Measurements from ENCODE around the gene ABCF2. TPM values are rescaled to one million over a fixed set of nuclear protein-coding genes. Genes with fewer than 3 reads are reported as not detected.

Gene ABCF2
- total and polyA plus RNA-seq, 2 of the 13 experiments (the other 11 are each of a cell fraction or from before 2014, with no cell fraction given): 16.3 to 42.5 TPM

- TF ChIP-seq, protein P1, sequence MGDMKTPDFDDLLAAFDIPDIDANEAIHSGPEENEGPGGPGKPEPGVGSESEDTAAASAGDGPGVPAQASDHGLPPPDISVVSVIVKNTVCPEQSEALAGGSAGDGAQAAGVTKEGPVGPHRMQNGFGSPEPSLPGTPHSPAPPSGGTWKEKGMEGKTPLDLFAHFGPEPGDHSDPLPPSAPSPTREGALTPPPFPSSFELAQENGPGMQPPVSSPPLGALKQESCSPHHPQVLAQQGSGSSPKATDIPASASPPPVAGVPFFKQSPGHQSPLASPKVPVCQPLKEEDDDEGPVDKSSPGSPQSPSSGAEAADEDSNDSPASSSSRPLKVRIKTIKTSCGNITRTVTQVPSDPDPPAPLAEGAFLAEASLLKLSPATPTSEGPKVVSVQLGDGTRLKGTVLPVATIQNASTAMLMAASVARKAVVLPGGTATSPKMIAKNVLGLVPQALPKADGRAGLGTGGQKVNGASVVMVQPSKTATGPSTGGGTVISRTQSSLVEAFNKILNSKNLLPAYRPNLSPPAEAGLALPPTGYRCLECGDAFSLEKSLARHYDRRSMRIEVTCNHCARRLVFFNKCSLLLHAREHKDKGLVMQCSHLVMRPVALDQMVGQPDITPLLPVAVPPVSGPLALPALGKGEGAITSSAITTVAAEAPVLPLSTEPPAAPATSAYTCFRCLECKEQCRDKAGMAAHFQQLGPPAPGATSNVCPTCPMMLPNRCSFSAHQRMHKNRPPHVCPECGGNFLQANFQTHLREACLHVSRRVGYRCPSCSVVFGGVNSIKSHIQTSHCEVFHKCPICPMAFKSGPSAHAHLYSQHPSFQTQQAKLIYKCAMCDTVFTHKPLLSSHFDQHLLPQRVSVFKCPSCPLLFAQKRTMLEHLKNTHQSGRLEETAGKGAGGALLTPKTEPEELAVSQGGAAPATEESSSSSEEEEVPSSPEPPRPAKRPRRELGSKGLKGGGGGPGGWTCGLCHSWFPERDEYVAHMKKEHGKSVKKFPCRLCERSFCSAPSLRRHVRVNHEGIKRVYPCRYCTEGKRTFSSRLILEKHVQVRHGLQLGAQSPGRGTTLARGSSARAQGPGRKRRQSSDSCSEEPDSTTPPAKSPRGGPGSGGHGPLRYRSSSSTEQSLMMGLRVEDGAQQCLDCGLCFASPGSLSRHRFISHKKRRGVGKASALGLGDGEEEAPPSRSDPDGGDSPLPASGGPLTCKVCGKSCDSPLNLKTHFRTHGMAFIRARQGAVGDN (CRISPR knock-in tag; IDR thresholded peaks at IDR 0.05): peak; percentile 46
- no peak for TF ChIP-seq DNMT1 (CRISPR knock-in tag; IDR thresholded peaks at IDR 0.05)
- peak; percentile 28; the same call in 1 of the 2 replicates for TF ChIP-seq KDM5B (CRISPR knock-in tag; IDR thresholded peaks at IDR 0.05; ENCODE audit: borderline replicate concordance)
- no peak for TF ChIP-seq ZNF580 (CRISPR knock-in tag; IDR thresholded peaks at IDR 0.05; ENCODE audit: borderline replicate concordance, low read depth)
- no peak for TF ChIP-seq STAG1 (CRISPR knock-in tag; IDR thresholded peaks at IDR 0.05)
- TF ChIP-seq, protein P2, sequence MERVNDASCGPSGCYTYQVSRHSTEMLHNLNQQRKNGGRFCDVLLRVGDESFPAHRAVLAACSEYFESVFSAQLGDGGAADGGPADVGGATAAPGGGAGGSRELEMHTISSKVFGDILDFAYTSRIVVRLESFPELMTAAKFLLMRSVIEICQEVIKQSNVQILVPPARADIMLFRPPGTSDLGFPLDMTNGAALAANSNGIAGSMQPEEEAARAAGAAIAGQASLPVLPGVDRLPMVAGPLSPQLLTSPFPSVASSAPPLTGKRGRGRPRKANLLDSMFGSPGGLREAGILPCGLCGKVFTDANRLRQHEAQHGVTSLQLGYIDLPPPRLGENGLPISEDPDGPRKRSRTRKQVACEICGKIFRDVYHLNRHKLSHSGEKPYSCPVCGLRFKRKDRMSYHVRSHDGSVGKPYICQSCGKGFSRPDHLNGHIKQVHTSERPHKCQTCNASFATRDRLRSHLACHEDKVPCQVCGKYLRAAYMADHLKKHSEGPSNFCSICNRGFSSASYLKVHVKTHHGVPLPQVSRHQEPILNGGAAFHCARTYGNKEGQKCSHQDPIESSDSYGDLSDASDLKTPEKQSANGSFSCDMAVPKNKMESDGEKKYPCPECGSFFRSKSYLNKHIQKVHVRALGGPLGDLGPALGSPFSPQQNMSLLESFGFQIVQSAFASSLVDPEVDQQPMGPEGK (CRISPR knock-in tag; IDR thresholded peaks at IDR 0.05): 0 out of 2 replicates have a peak, but pooled peaks have one; percentile 24
- no peak for TF ChIP-seq SMYD3 (CRISPR knock-in tag; IDR thresholded peaks at IDR 0.05)
- no peak for TF ChIP-seq NFYB (CRISPR knock-in tag; IDR thresholded peaks at IDR 0.05)
- TF ChIP-seq RFXAP (CRISPR knock-in tag; IDR thresholded peaks at IDR 0.05; ENCODE audit: borderline replicate concordance): no peak
- no peak for TF ChIP-seq GFI1 (CRISPR knock-in tag; IDR thresholded peaks at IDR 0.05; ENCODE audit: borderline replicate concordance)
- no peak for TF ChIP-seq FOXK2 (IDR thresholded peaks at IDR 0.05)
- no peak for TF ChIP-seq RBFOX2 (IDR thresholded peaks at IDR 0.05; ENCODE audit: low read depth, low read length)
- peak; percentile 24; the same call in 1 of the 2 replicates for TF ChIP-seq ZNF800 (CRISPR knock-in tag; IDR thresholded peaks at IDR 0.05)
- no peak for TF ChIP-seq CENPT (CRISPR knock-in tag; IDR thresholded peaks at IDR 0.05; ENCODE audit: low read depth)
- TF ChIP-seq, protein P3, sequence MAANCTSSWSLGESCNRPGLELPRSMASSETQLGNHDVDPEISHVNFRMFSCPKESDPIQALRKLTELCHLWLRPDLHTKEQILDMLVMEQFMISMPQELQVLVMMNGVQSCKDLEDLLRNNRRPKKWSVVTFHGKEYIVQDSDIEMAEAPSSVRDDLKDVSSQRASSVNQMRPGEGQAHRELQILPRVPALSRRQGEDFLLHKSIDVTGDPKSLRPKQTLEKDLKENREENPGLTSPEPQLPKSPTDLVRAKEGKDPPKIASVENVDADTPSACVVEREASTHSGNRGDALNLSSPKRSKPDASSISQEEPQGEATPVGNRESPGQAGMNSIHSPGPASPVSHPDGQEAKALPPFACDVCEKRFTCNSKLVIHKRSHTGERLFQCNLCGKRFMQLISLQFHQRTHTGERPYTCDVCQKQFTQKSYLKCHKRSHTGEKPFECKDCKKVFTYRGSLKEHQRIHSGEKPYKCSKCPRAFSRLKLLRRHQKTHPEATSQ (CRISPR knock-in tag; IDR thresholded peaks at IDR 0.05; ENCODE audit: borderline replicate concordance): no peak
- no peak for TF ChIP-seq IRX3 (CRISPR knock-in tag; IDR thresholded peaks at IDR 0.05; ENCODE audit: borderline replicate concordance, low read depth)
- peak; percentile 74 for TF ChIP-seq PTBP1 (IDR thresholded peaks at IDR 0.05; ENCODE audit: low read depth, low read length, poor library complexity, severe bottlenecking)
- no peak for TF ChIP-seq ZNF530 (CRISPR knock-in tag; IDR thresholded peaks at IDR 0.05; ENCODE audit: low read depth)
- no peak for TF ChIP-seq STAT5B (CRISPR knock-in tag; IDR thresholded peaks at IDR 0.05)
- TF ChIP-seq, protein P4, sequence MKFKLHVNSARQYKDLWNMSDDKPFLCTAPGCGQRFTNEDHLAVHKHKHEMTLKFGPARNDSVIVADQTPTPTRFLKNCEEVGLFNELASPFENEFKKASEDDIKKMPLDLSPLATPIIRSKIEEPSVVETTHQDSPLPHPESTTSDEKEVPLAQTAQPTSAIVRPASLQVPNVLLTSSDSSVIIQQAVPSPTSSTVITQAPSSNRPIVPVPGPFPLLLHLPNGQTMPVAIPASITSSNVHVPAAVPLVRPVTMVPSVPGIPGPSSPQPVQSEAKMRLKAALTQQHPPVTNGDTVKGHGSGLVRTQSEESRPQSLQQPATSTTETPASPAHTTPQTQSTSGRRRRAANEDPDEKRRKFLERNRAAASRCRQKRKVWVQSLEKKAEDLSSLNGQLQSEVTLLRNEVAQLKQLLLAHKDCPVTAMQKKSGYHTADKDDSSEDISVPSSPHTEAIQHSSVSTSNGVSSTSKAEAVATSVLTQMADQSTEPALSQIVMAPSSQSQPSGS (CRISPR knock-in tag; IDR thresholded peaks at IDR 0.05): no peak
Observed at GRCh38 chr7:151251328-151251688, 24.3 kb upstream of the ABCF2 start (continued).
